PC-9 (cell line): Measurements from ENCODE around the gene JAG2. TPM values are rescaled to one million over a fixed set of nuclear protein-coding genes. Genes with fewer than 3 reads are reported as not detected.
A peak's percentile ranks its signal among the peaks of the same experiment; 100 is the strongest.
"Not testable (repeated sequence)": the region's sequence is repeated elsewhere in the genome, so short reads cannot be mapped to it uniquely, and the experiment has no call there.

ENCODE experiments used
- BruUV-seq: library from RNA; stranded (reverse); fragments of 400-500 nt; replicated peaks from 2 replicates; lab custom pipeline; 2021; lab: Mats Ljungman, UMichigan
- CTCF ChIA-PET: fragments of 300-600 bp; sonication (Branson Sonifier 250); formaldehyde crosslinking; loops from one replicate; lab custom pipeline; 2022; ENCODE audit warnings: antibody characterized with exemption; lab: Charles Lee
- POLR2A ChIA-PET: fragments of 300-600 bp; sonication (Branson Sonifier 250); formaldehyde crosslinking; loops from one replicate; lab custom pipeline; 2022; ENCODE audit warnings: antibody characterized with exemption; ENCODE audit not compliant: unreplicated experiment; lab: Charles Lee
- DNase-seq, 2 experiments: peaks; one replicate each; pipeline versions ENCODE4 v3.0.0 to v3.0.0-alpha.2; 2015 to 2022; ENCODE audit warnings: mixed read lengths in 1 of 2
- H2AFZ ChIP-seq: fragments of 200-600 bp; sonication (generic); 2 replicates; pipeline ENCODE4 v1.8.1; 2017; ENCODE audit warnings: antibody characterized with exemption
- H3F3A ChIP-seq: fragments of 200-600 bp; sonication (generic); 2 replicates; pipeline ENCODE4 v1.8.1; 2017; ENCODE audit warnings: antibody characterized with exemption, mild to moderate bottlenecking, low read depth; ENCODE audit not compliant: insufficient read depth
- H3K27ac ChIP-seq: fragments of 200-600 bp; sonication (generic); 2 replicates; pipeline ENCODE4 v1.6.1; 2016; ENCODE audit warnings: mixed run types
- H3K27me3 ChIP-seq: fragments of 200-600 bp; sonication (generic); 2 replicates; pipeline ENCODE4 v1.6.1; 2016; ENCODE audit warnings: low read depth, mixed run types; ENCODE audit not compliant: insufficient read depth
- H3K36me3 ChIP-seq: fragments of 200-600 bp; sonication (generic); 2 replicates; pipeline ENCODE4 v1.6.1; 2016; ENCODE audit warnings: low read depth, mixed run types
- H3K4me1 ChIP-seq: fragments of 200-600 bp; sonication (generic); replicated peaks from 2 replicates; pipeline ENCODE4 v1.6.1; 2016; ENCODE audit warnings: mixed run types; ENCODE audit not compliant: insufficient read depth
- H3K4me2 ChIP-seq: fragments of 200-600 bp; sonication (generic); 2 replicates; pipeline ENCODE4 v1.6.1; 2017; ENCODE audit warnings: mixed run types
- H3K4me3 ChIP-seq: fragments of 200-600 bp; sonication (generic); 2 replicates; pipeline ENCODE4 v1.6.1; 2016; ENCODE audit warnings: mixed run types
- H3K79me2 ChIP-seq: fragments of 200-600 bp; sonication (generic); 2 replicates; pipeline ENCODE4 v1.6.1; 2017; ENCODE audit warnings: low read depth, mixed run types
- H3K9me2 ChIP-seq: fragments of 200-600 bp; sonication (generic); 2 replicates; pipeline ENCODE4 v1.8.1; 2017; ENCODE audit warnings: mild to moderate bottlenecking; ENCODE audit not compliant: insufficient read depth
- H3K9me3 ChIP-seq: fragments of 200-600 bp; sonication (generic); 2 replicates; pipeline ENCODE4 v1.8.1; 2016; ENCODE audit warnings: low read depth; ENCODE audit not compliant: insufficient read depth
- H4K20me1 ChIP-seq: fragments of 200-600 bp; sonication (generic); 2 replicates; pipeline ENCODE4 v1.8.1; 2017; ENCODE audit not compliant: insufficient read depth
- EZH2 ChIP-seq: fragments of 200-600 bp; sonication (generic); IDR thresholded peaks from 2 replicates; pipeline ENCODE4 v1.8.0; 2017; ENCODE audit warnings: antibody characterized with exemption, low read depth
- intact Hi-C: fragments of 100-400 bp; cut with micrococcal nuclease; formaldehyde crosslinking; loops from one replicate; pipeline ENCODE4 v1.10.0; 2022; ENCODE audit not compliant: unreplicated experiment
- total RNA-seq: library from RNA; stranded (reverse); gene quantifications from 2 replicates; pipeline ENCODE4 v1.2.3, GENCODE V29; 2021
- TF ChIP-seq, protein P1 (sequence below): fragments of 200-600 bp; sonication (generic); conservative IDR thresholded peaks from 2 replicates; pipeline ENCODE4 v1.6.1; 2017; ENCODE audit warnings: mixed run types, antibody characterized with exemption, mild to moderate bottlenecking, moderate library complexity

JAG2 gene
- total RNA-seq, 1 experiment from 2014 or later = 17.8 TPM

DNA sequence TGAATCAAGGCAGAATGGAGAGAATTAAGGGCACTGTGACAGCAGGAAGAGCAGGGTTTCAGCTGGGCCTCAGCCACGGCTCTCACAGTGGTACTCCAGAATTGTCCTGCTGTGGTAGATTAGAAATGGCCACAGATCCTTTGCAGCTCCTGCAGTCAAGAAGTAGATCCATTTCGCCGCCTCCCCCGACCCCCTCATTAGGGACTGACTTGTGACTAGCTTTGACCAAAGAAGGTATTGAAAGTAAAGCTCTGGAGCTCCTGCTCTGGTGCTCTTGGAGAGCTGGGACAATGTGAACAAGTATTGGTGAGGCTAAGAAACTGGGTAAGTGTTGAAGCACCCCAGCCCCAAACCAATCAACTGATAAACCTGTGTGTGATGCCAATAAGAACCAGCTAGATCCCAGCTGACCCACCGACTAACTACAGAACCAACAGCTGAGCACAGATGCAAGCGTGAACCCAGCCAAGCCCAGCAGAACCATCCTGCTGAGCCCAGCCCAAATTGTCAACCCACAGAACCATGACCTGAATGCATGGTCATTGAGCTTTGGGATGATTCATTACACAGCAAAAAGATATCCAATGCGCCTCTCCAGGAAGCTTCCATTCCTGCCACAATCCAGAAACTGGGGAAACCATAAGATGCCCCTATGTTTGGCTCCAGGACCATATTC lies 50.7 kb downstream of the JAG2 start:
- Histone ChIP-seq H3K9me3 (peaks cover 15% of the 10 kb centered on the region), H3K4me1 (peaks cover 38% of the 10 kb centered on the region), H3K4me2 (peak overlapping the region; percentile 78), H3K4me3 (peak overlapping the region; percentile 8; the same call in 1 of the 2 replicates), H3K9me2 (no peaks in the 10 kb centered on the region), H3K79me2 (no peaks in the 10 kb centered on the region), H3F3A (peaks cover 21% of the 10 kb centered on the region), H3K27ac (peak overlapping the region; percentile 83), H4K20me1 (no peaks in the 10 kb centered on the region), H3K36me3 (no peaks in the 10 kb centered on the region), H3K27me3 (no peaks in the 10 kb centered on the region), H2AFZ (no peak overlapping the region)
- intact Hi-C loops = no loop called here
- ChIA-PET POLR2A (no interaction called here), CTCF (interaction anchor here (1.1 kb wide), 1 partner anchor 11 kb away, joined by 4 read pairs; no protein-coding TSS in a partner anchor)
- TF ChIP-seq, protein P1, sequence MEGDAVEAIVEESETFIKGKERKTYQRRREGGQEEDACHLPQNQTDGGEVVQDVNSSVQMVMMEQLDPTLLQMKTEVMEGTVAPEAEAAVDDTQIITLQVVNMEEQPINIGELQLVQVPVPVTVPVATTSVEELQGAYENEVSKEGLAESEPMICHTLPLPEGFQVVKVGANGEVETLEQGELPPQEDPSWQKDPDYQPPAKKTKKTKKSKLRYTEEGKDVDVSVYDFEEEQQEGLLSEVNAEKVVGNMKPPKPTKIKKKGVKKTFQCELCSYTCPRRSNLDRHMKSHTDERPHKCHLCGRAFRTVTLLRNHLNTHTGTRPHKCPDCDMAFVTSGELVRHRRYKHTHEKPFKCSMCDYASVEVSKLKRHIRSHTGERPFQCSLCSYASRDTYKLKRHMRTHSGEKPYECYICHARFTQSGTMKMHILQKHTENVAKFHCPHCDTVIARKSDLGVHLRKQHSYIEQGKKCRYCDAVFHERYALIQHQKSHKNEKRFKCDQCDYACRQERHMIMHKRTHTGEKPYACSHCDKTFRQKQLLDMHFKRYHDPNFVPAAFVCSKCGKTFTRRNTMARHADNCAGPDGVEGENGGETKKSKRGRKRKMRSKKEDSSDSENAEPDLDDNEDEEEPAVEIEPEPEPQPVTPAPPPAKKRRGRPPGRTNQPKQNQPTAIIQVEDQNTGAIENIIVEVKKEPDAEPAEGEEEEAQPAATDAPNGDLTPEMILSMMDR = no peak
- no peak for TF ChIP-seq EZH2
- DNase-seq = no peak
- no TSS peak for BruUV-seq

GRCh38 chr14:105117257-105117646 lies 51.3 kb downstream of the JAG2 start:
- H3F3A ChIP-seq = peaks cover 21% of the 10 kb centered on the region
- TF ChIP-seq, protein P1 = no peak
- no peak for TF ChIP-seq EZH2
- no peak overlapping the region for H3K4me3 ChIP-seq
- H4K20me1 ChIP-seq = no peaks in the 10 kb centered on the region
- CTCF ChIA-PET = no interaction called here
- H3K27ac ChIP-seq = peak overlapping the region; percentile 83; the same call in 1 of the 2 replicates
- H3K36me3 ChIP-seq = no peaks in the 10 kb centered on the region
- no peaks in the 10 kb centered on the region for H3K9me2 ChIP-seq
- no TSS peak for BruUV-seq
- H3K4me1 ChIP-seq = peaks cover 38% of the 10 kb centered on the region
- no peak for DNase-seq
- no peaks in the 10 kb centered on the region for H3K79me2 ChIP-seq
- H3K27me3 ChIP-seq = no peaks in the 10 kb centered on the region
- peaks cover 13% of the 10 kb centered on the region for H3K9me3 ChIP-seq
- H2AFZ ChIP-seq = no peak overlapping the region
- POLR2A ChIA-PET = no interaction called here
- no peak overlapping the region; the same call in 1 of the 2 replicates for H3K4me2 ChIP-seq
- intact Hi-C loops = no loop called here

GRCh38 chr14:105116451-105117256 lies 51.9 kb downstream of the JAG2 start:
- H3K36me3 ChIP-seq = no peaks in the 10 kb centered on the region
- peaks cover 21% of the 10 kb centered on the region for H3F3A ChIP-seq
- POLR2A ChIA-PET = no interaction called here
- no peak overlapping the region for H3K4me2 ChIP-seq
- H3K9me2 ChIP-seq = no peaks in the 10 kb centered on the region
- no peak for TF ChIP-seq EZH2
- TF ChIP-seq, protein P1 = no peak
- no peak overlapping the region for H3K4me3 ChIP-seq
- H3K79me2 ChIP-seq = no peaks in the 10 kb centered on the region
- DNase-seq = no peak
- CTCF ChIA-PET = no interaction called here
- no peaks in the 10 kb centered on the region for H3K27me3 ChIP-seq
- no peaks in the 10 kb centered on the region for H4K20me1 ChIP-seq
- no TSS peak for BruUV-seq
- no peak overlapping the region for H2AFZ ChIP-seq
- no peak overlapping the region for H3K27ac ChIP-seq
- peaks cover 38% of the 10 kb centered on the region for H3K4me1 ChIP-seq
- H3K9me3 ChIP-seq = peaks cover 9% of the 10 kb centered on the region
- intact Hi-C loops = no loop called here

- H3K4me3 ChIP-seq, H3K4me1 ChIP-seq, POLR2A ChIA-PET, BruUV-seq, CTCF ChIA-PET, H3K27ac ChIP-seq, H3K27me3 ChIP-seq, DNase-seq, H4K20me1 ChIP-seq, H3K36me3 ChIP-seq, H3K9me2 ChIP-seq, H3K9me3 ChIP-seq, intact Hi-C loops, H3K4me2 ChIP-seq, H3K79me2 ChIP-seq, H2AFZ ChIP-seq, H3F3A ChIP-seq: not testable (repeated sequence)
Measured at GRCh38 chr14:105109243-105109642, 59.3 kb downstream of the JAG2 start.
